PC-3 (cell line): ENCODE data around the gene HTR2A.

ENCODE experiments used
- EZH2 ChIP-seq: fragments of 300-600 bp; sonication (generic); IDR thresholded peaks from one replicate; pipeline ENCODE4 v1.6.1; 2017; ENCODE audit warnings: antibody characterized with exemption, mild to moderate bottlenecking, low read length; ENCODE audit not compliant: unreplicated experiment
- TF ChIP-seq, protein P1 (sequence below): fragments of 300-600 bp; sonication (generic); conservative IDR thresholded peaks from 2 replicates; pipeline ENCODE4 v1.5.1; 2017; ENCODE audit warnings: antibody characterized with exemption, low read depth, mild to moderate bottlenecking, low read length

DNA sequence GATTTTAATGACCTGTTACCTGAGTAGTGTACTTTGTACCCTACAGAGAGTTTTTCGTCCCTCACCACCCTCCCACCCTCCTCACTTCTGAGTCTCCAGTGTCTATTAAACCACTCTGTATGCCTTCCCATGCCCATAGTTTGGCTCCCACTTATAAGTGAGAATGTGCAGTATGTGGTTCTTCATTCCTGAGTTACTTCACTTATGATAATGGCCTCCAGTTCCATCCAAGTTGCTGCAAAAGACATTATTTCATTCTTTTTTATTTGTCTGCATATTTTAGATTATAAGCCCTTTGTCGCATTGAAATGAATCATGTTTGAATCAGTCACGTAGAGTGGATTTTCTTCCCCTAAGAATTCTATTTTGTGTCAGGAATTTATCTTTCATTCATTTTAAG, 12.2 kb upstream of the HTR2A start:
- TF ChIP-seq, protein P1, sequence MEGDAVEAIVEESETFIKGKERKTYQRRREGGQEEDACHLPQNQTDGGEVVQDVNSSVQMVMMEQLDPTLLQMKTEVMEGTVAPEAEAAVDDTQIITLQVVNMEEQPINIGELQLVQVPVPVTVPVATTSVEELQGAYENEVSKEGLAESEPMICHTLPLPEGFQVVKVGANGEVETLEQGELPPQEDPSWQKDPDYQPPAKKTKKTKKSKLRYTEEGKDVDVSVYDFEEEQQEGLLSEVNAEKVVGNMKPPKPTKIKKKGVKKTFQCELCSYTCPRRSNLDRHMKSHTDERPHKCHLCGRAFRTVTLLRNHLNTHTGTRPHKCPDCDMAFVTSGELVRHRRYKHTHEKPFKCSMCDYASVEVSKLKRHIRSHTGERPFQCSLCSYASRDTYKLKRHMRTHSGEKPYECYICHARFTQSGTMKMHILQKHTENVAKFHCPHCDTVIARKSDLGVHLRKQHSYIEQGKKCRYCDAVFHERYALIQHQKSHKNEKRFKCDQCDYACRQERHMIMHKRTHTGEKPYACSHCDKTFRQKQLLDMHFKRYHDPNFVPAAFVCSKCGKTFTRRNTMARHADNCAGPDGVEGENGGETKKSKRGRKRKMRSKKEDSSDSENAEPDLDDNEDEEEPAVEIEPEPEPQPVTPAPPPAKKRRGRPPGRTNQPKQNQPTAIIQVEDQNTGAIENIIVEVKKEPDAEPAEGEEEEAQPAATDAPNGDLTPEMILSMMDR, result no peak
- no peak for TF ChIP-seq EZH2
